ENCODE data around the gene PASK.

PASK gene

DNA sequence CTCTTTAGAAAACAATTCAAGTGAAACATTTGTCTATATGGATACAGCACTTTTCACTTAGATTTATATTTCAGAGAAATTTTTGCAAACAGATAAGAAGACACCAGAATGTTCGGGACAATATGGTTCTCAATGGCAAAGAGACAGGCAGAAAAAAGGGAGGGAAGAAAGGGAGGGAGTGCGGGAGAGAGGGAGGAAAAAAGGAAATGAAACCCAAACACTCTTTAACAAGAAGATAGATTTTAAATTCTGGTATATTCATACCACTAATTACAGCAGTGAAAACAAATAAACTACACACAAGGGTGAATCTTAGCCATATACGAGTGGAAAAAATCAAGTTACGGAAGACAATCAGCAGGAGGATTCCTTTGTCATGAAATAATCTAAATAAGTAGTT lies 3.0 kb downstream of the PASK start:
- DNase-seq = no peak

- DNase-seq = no peak
Measured at GRCh38 chr2:241142593-241142992, 6.7 kb downstream of the PASK start.

DNA sequence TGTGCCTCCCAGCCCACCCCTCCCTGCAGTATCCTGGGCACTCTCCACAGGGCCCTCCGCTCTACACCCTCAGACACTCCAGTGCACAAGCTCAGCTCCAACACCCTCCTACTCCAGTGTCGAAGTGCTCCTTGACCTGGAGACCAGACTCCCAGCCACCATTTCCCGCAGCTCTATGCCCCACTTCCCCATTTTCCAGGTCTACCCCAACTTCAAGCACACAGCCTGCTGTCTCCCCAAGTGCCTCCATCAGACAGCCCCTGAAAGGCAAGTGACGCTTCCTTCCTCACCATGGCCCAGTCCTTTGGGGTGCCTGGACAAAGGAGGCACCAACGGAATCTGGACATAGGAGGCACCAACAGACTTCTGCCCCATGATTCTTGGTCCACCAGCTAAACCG lies 7.2 kb downstream of the PASK start:
- no peak for DNase-seq

- DNase-seq = no peak
Measured at GRCh38 chr2:241141214-241141770, 8.0 kb downstream of the PASK start.

- no peak for DNase-seq
Measured at GRCh38 chr2:241140445-241140840, 8.8 kb downstream of the PASK start.

GRCh38 chr2:241139531-241140444 lies 9.5 kb downstream of the PASK start:
- no peak for DNase-seq

GRCh38 chr2:241138471-241138870 lies 10.8 kb downstream of the PASK start:
- no peak for DNase-seq

GRCh38 chr2:241137276-241138190 lies 11.7 kb downstream of the PASK start:
- DNase-seq = no peak

DNA sequence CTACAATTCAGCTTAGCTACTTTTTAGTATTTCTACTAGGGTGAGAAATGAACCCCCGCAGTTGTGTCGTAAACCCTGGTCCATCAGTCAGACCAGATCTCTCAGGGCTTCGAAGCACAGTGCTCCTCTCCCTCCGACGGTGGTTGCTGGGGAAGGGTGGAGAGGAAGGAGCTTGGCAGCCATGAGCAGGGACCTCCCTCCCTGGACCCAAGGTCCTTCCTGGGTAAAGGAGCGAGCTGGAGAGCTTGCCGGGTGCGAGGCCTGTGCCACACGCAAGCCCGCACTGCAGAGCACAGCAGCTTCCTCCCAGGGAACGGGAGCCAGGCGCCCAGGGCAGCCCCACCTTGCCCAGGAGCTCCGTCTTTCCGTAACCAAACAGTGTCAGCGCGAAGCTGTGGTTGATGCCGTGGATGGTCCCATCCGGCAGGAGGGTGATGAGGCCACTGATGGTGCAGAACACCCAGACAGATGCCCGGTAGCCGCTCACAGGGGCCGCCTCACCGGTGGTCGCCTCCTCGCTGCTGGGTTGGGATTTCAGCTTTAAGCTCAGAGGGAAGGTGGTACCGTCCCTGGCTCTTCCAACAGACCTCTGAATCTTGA lies 12.5 kb downstream of the PASK start:
- DNase-seq = no peak

DNA sequence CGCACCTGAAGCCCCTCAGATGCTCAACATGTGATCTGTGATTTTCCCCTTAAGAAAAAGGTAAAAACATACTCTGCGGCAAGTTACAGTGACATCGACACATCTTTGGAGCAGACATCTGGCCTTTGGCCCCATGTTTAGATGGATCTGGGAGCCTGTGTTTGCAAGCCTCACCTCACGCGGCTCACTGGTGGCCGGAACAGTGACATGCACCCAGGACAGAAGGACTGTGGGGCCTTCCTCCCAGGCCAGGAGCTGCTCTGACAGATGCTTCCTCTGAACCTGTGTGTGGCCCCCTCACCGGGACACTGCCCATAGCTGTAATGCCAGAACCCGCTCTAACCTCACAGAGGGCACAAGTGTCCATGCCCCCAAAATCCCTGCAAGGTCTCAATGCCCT lies 13.1 kb downstream of the PASK start:
- DNase-seq = no peak

GRCh38 chr2:241135737-241136136 lies 13.5 kb downstream of the PASK start:
- DNase-seq = no peak

GRCh38 chr2:241134711-241135110 lies 14.6 kb downstream of the PASK start:
- DNase-seq = no peak

GRCh38 chr2:241133436-241133820 lies 15.8 kb downstream of the PASK start:
- no peak for DNase-seq

GRCh38 chr2:241132538-241133435 lies 16.5 kb downstream of the PASK start:
- DNase-seq = no peak

DNA sequence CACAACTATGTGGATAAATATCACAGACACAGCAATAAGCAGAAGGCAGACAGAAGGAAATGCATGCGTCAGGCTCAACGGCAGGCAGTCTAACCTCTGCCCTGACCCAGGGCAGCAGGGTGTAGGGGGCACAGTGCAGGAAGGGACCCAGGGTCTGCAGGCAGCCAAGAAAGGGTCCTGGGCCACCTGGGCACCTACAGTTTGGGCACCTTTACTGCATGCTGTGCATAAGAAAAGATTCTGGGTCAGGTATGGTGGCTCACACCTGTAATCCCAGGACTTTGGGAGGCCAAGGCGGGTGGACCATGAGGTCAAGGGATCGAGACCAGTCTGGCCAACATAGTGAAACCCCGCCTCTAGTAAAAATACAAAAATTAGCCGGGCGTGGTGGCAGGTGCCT lies 17.7 kb downstream of the PASK start:
- DNase-seq = no peak

DNA sequence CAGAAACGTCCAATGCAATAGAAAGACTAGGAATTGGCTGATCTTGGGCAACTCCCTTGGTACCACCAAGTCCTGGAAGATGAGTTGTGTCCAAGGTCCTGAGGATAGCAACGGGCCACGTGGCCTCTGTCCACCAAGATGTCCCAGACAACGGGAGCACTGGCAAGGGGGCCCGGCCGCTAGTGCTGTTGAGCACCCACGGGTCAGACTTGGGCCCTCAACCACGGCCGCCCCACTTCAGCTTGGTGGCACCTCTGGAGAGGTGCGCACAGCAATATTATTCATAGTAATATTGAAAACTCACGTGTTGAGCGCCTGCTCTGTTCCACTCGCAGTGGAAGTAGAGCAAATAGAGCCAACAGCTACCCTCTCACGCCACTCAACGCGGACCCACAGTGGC lies 19.0 kb downstream of the PASK start:
- no peak for DNase-seq

DNA sequence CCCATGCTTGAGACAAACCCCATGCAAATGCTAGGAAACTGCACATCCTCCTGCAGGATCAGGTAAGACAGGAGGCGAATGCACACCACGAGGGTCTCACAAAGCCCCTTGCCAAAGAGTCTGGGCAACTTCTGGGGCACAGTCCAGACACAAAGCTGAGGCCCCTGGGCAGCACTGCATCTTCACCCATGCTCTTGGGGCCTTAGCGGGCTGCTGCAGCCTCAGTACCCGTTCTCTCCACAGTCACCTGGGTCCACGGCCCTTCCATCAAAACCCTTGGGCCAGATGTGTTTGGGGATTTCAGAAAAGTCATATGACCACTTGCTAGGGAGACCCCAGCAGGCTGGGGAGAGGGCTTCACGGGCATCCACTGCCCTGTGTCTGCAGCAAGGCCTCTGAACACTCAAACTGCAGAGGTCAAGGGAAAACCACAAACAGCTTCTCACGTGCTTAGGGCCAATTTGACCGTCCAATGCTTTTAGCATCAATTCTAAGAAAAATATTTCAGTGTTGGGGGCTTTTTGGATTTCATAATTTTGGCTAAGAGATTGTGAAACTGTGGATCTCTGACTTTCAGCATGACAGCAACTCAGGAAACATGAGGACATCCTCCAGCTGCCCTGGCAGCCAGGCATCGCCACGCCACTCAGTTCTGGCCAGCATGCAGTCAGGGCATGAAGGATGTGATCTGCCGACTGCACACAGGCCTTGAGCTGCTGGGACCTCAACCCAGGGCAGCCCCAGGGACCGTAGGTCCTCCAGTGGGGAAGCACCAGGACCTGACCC lies 20.0 kb downstream of the PASK start:
- no peak for DNase-seq

GRCh38 chr2:241128266-241128665 lies 21.0 kb downstream of the PASK start:
- DNase-seq = no peak

GRCh38 chr2:241126771-241127202 lies 22.5 kb downstream of the PASK start:
- DNase-seq = no peak

DNA sequence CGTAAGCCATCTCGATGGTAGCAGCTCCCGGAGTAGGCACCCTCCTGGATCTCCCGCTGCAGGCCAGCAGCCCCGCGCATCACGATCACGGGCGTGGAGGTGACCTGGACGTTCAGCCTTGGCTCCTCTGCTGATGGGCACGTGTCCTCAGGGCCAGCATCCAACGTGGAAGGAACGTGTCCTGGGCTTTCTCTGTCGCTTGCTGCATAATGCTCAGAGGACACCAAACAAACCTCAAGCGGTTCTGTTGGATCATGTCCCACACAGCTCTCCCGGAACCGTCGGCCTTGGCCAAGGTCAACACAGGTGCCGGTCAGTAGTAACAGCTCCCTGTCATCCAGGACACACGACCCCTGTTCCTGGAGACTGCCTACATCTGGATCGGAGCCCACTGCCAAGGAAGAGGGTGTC lies 23.1 kb downstream of the PASK start:
- no peak for DNase-seq

DNA sequence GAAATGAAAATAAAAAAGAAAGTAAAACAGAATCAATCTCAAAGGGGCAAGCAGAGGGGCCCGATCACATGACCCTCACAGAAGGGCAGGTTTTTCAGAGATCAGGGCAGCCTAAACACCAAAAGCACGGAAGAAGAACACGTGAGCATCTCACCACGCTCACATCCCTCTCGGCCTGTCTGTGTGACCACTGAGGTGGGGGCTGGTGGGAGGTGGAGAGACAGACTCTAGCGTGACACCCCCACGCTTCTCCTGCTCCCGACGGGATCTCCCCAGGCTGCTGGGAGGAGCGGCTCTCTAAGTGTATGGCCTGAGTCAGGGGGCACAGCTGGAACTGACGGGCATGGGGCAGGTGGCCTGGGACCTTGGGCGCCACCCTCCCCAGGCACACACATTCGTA lies 23.6 kb downstream of the PASK start:
- no peak for DNase-seq

Measured in GOT3 (cell line).